Muscle of leg (tissue), 11 donors: ENCODE data around the gene FOXN3. TPM values are rescaled to one million over a fixed set of nuclear protein-coding genes. Genes with fewer than 3 reads are reported as not detected.
"Not testable (repeated sequence)": the region's sequence is repeated elsewhere in the genome, so short reads cannot be mapped to it uniquely, and the experiment has no call there.

ENCODE experiments used
- DNase-seq: peaks from one replicate; pipeline ENCODE4 v3.0.0; 2013
- H3K27ac ChIP-seq: one replicate; pipeline ENCODE4 v1.5.1; 2013; ENCODE audit warnings: mild to moderate bottlenecking, low read length, control low read depth
- H3K27me3 ChIP-seq: one replicate; pipeline ENCODE4 v1.6.1; 2013; ENCODE audit warnings: low read length; ENCODE audit not compliant: control insufficient read depth, insufficient read depth
- H3K36me3 ChIP-seq: one replicate; pipeline ENCODE4 v1.6.1; 2013; ENCODE audit warnings: low read length; ENCODE audit not compliant: control insufficient read depth, insufficient read depth
- H3K4me1 ChIP-seq: one replicate; pipeline ENCODE4 v1.6.1; 2013; ENCODE audit warnings: low read length; ENCODE audit not compliant: control insufficient read depth, insufficient read depth
- H3K4me3 ChIP-seq: one replicate; pipeline ENCODE4 v1.5.1; 2013; ENCODE audit warnings: low read length, control low read depth
- H3K9me3 ChIP-seq: replicated peaks from 2 replicates; pipeline ENCODE4 v1.6.1; 2013; ENCODE audit warnings: low read depth, low read length; ENCODE audit not compliant: control insufficient read depth
- WGBS: methylation state at CpG from one replicate; pipeline ENCODE4 v1.1.5; 2013; ENCODE audit warnings: missing lambda C conversion rate; ENCODE audit not compliant: insufficient coverage; 5-methylcytosine and 5-hydroxymethylcytosine counted together
- polyA plus RNA-seq, 8 donors: library from polyadenylated mRNA; unstranded; fragments of 120-200 nt; gene quantifications; one replicate each; pipeline versions ENCODE4 v1.2.1 to v1.2.3, GENCODE V29; 2013; ENCODE audit warnings: inconsistent platforms in 1 of 8, low replicate concordance in 1 of 8; ENCODE audit not compliant: insufficient read length in 8 of 8, insufficient read depth in 1 of 8
- total RNA-seq: library from RNA; stranded (reverse); fragments of 120-200 nt; gene quantifications from one replicate; pipeline ENCODE4 v1.2.4, GENCODE V29; 2013

The FOXN3 gene
- total and polyA plus RNA-seq, 9 donors, result 43.4 to 79.2 (median 64.0) TPM

GRCh38 chr14:89111232-89111631, 305.8 kb downstream of the FOXN3 start:
- not testable (repeated sequence) for DNase-seq, H3K4me1 ChIP-seq, H3K27ac ChIP-seq, H3K9me3 ChIP-seq, H3K36me3 ChIP-seq, H3K4me3 ChIP-seq, H3K27me3 ChIP-seq
- no CpG with 5 or more reads among the region's 13 CpGs for WGBS

DNA sequence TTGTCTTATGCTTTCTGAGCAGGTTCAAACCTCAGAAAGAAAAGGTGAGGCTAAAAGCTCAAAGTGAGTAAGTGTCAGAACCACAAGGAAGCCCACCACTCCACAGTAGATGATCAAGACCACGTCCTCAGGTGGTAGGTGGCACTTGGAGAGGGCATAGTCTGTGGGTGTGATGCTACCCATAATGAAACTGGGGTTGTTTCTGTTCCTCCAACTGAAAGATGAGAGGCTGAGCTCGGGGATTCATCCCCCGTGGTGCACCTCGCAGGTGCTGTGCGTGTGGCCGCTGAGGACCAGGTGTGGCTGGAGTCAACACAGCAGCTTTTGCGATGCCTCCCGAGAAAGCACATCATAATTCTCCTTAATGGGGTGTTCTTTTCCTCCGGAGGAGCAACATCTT, 306.9 kb downstream of the FOXN3 start:
- WGBS, result 84% methylated on average over 7 of the region's 9 CpGs
- no peaks in the 10 kb centered on the region for H3K9me3 ChIP-seq
- DNase-seq, result no peak
- H3K36me3 ChIP-seq, result no peaks in the 10 kb centered on the region
- no peaks in the 10 kb centered on the region for H3K27me3 ChIP-seq
- no peak overlapping the region for H3K4me3 ChIP-seq
- no peaks in the 10 kb centered on the region for H3K4me1 ChIP-seq
- H3K27ac ChIP-seq, result no peak overlapping the region

GRCh38 chr14:89108608-89109007, 308.4 kb downstream of the FOXN3 start:
- H3K4me1 ChIP-seq, result no peaks in the 10 kb centered on the region
- 91% methylated on average over 4 of the region's 4 CpGs for WGBS
- DNase-seq, result no peak
- no peak overlapping the region for H3K4me3 ChIP-seq
- H3K9me3 ChIP-seq, result no peaks in the 10 kb centered on the region
- no peak overlapping the region for H3K27ac ChIP-seq
- H3K36me3 ChIP-seq, result no peaks in the 10 kb centered on the region
- no peaks in the 10 kb centered on the region for H3K27me3 ChIP-seq

- H3K27ac ChIP-seq, result no peak overlapping the region
- DNase-seq, result no peak
- no peak overlapping the region for H3K4me3 ChIP-seq
- H3K36me3 ChIP-seq, result no peaks in the 10 kb centered on the region
- no peaks in the 10 kb centered on the region for H3K27me3 ChIP-seq
- H3K9me3 ChIP-seq, result no peaks in the 10 kb centered on the region
- no peaks in the 10 kb centered on the region for H3K4me1 ChIP-seq
- 54% methylated on average over 4 of the region's 5 CpGs for WGBS
Observed at GRCh38 chr14:89107626-89108025, 309.4 kb downstream of the FOXN3 start.
